ENCODE results near the gene RGS6.
A peak's percentile ranks its signal among the peaks of the same experiment; 100 is the strongest.

Gene RGS6

DNA sequence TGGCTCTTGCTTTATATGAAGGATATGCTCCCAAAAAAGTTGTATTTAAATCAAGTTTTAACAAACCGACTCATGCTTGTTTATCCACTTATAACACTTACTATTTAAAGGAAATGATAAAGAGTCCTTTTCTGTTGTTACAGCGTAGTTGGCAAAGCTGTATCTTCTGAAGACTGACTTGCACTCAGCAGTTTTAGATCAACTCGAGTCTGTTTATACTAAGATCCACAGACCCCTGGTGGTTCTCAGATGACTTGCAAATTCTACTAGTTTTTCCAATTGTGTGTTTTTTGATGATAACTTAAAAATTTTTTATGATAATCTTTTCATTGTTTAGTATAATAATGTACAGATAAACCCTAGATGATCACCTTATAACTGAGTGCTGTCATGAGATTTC is 475.8 kb downstream of the RGS6 start:
- Histone ChIP-seq H3K36me3 (ENCODE audit: insufficient read depth) (no peaks in the 10 kb centered on the region), H3K4me3 (IDR thresholded peaks at IDR 0.05; ENCODE audit: insufficient read depth, low read depth, low read length) (no peak overlapping the region), H4K20me1 (ENCODE audit: insufficient read depth) (no peaks in the 10 kb centered on the region), H3K27me3 (ENCODE audit: insufficient read depth, low read depth) (no peaks in the 10 kb centered on the region), H3K4me2 (no peak overlapping the region), H3K4me1 (ENCODE audit: low read depth, poor library complexity, severe bottlenecking) (peaks cover 5% of the 10 kb centered on the region), H2AFZ (ENCODE audit: low read depth) (no peak overlapping the region), H3K9ac (no peak overlapping the region), H3K27ac (no peak overlapping the region), H3K79me2 (ENCODE audit: insufficient read depth, low read depth) (no peaks in the 10 kb centered on the region)
- TF ChIP-seq, protein P1, sequence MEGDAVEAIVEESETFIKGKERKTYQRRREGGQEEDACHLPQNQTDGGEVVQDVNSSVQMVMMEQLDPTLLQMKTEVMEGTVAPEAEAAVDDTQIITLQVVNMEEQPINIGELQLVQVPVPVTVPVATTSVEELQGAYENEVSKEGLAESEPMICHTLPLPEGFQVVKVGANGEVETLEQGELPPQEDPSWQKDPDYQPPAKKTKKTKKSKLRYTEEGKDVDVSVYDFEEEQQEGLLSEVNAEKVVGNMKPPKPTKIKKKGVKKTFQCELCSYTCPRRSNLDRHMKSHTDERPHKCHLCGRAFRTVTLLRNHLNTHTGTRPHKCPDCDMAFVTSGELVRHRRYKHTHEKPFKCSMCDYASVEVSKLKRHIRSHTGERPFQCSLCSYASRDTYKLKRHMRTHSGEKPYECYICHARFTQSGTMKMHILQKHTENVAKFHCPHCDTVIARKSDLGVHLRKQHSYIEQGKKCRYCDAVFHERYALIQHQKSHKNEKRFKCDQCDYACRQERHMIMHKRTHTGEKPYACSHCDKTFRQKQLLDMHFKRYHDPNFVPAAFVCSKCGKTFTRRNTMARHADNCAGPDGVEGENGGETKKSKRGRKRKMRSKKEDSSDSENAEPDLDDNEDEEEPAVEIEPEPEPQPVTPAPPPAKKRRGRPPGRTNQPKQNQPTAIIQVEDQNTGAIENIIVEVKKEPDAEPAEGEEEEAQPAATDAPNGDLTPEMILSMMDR (conservative IDR thresholded peaks at IDR 0.05; ENCODE audit: low read depth, low read length): no peak

DNA sequence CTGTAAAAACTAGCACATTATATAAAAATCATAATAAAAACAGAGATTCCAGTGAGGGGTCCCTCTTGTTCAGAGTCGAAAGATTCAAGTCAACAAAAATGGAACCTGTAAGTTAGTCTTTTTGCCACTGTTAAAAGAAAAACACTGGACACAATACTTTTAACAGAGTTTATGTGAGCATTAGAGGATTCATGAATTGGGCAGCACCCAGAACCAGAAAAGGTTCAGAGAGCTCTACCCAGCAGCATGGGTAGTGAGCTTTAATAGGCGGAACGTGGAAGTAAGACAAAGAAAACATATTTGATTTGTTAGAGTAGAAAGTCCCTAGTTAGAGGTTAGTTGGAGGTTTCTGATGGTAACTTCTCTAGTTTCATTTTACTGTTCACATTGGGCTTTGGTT is 476.8 kb downstream of the RGS6 start:
- TF ChIP-seq, protein P1 (conservative IDR thresholded peaks at IDR 0.05; ENCODE audit: low read depth, low read length): no peak
- Histone ChIP-seq H3K79me2 (ENCODE audit: insufficient read depth, low read depth) (no peaks in the 10 kb centered on the region), H3K27me3 (ENCODE audit: insufficient read depth, low read depth) (no peaks in the 10 kb centered on the region), H3K9ac (no peak overlapping the region), H3K36me3 (ENCODE audit: insufficient read depth) (no peaks in the 10 kb centered on the region), H3K27ac (no peak overlapping the region), H3K4me3 (IDR thresholded peaks at IDR 0.05; ENCODE audit: insufficient read depth, low read depth, low read length) (no peak overlapping the region), H3K4me1 (ENCODE audit: low read depth, poor library complexity, severe bottlenecking) (peaks cover 5% of the 10 kb centered on the region), H2AFZ (ENCODE audit: low read depth) (no peak overlapping the region), H4K20me1 (ENCODE audit: insufficient read depth) (no peaks in the 10 kb centered on the region), H3K4me2 (no peak overlapping the region; the same call in 1 of the 2 replicates)

DNA sequence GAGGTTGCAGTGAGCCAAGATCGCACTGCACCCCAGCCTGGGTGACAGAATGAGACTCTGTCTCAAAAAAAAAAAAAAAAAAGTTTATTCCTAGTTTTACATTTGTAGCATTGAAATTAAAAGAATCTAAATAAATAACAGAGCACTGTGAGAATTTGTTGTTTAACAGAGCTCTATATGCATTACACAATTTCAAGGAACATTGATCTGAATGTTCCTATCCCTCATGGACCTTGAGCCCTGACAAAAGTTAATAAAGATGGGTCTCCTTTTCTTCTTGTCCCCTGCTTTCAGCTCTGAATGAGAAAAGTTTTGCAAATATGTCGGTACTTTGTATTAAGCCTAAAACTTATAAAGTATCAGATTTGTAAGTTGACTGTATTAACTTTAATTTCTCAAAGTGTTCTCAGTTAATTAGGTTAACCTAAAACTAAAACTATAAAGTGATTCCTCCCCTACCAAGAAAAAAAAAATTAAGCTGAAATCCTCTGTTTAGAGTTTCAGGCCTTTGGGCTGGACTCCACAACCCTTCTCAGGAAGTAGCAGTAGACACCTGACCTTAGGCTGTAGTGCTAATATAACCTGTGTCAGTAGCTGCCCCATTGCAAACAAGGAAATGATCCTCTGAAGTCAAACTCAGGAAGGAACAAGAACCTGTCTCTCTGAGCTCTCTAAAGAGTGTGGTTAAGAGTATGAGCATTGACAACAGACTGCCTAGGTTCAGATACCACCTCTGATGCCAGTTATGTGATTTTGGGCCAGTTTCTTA is 484.0 kb downstream of the RGS6 start:
- TF ChIP-seq, protein P1 (conservative IDR thresholded peaks at IDR 0.05; ENCODE audit: low read depth, low read length): no peak
- no peak overlapping the region; the same call in 1 of the 2 replicates for H3K27ac ChIP-seq
- H3K27me3 ChIP-seq (ENCODE audit: insufficient read depth, low read depth): no peaks in the 10 kb centered on the region
- no peaks in the 10 kb centered on the region for H3K36me3 ChIP-seq (ENCODE audit: insufficient read depth)
- H2AFZ ChIP-seq (ENCODE audit: low read depth): peak overlapping the region; percentile 14; the same call in 1 of the 2 replicates
- no peak overlapping the region for H3K9ac ChIP-seq
- no peaks in the 10 kb centered on the region for H3K79me2 ChIP-seq (ENCODE audit: insufficient read depth, low read depth)
- H3K4me3 ChIP-seq (IDR thresholded peaks at IDR 0.05; ENCODE audit: insufficient read depth, low read depth, low read length): no peak overlapping the region
- H3K4me1 ChIP-seq (ENCODE audit: low read depth, poor library complexity, severe bottlenecking): peaks cover 14% of the 10 kb centered on the region
- no peak overlapping the region for H3K4me2 ChIP-seq
- no peaks in the 10 kb centered on the region for H4K20me1 ChIP-seq (ENCODE audit: insufficient read depth)

DNA sequence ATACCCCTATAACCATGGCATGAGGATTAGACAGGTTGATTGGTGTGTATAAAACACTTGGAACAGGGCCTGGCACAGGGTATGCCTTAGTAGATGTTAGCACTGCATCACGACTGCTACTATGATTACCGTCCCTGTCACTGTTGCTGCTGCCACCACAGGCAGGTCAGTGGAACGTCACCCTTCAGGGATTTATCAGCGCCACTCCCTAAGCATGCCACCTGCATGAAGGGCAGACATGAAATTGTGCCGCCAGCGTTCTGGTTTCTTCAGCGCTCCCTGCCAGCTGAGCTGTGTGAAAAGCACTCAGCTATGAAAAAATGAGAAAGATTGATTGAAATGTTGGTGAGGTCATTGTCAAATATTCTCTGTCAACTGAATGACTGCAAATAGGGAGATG is 484.7 kb downstream of the RGS6 start:
- peak overlapping the region; percentile 14; the same call in 1 of the 2 replicates for H2AFZ ChIP-seq (ENCODE audit: low read depth)
- peak overlapping the region; percentile 21; the same call in 1 of the 2 replicates for H3K4me2 ChIP-seq
- no peaks in the 10 kb centered on the region for H4K20me1 ChIP-seq (ENCODE audit: insufficient read depth)
- H3K79me2 ChIP-seq (ENCODE audit: insufficient read depth, low read depth): no peaks in the 10 kb centered on the region
- H3K27ac ChIP-seq: no peak overlapping the region; the same call in 1 of the 2 replicates
- H3K36me3 ChIP-seq (ENCODE audit: insufficient read depth): no peaks in the 10 kb centered on the region
- H3K4me3 ChIP-seq (IDR thresholded peaks at IDR 0.05; ENCODE audit: insufficient read depth, low read depth, low read length): no peak overlapping the region
- H3K4me1 ChIP-seq (ENCODE audit: low read depth, poor library complexity, severe bottlenecking): peaks cover 15% of the 10 kb centered on the region
- TF ChIP-seq, protein P1 (conservative IDR thresholded peaks at IDR 0.05; ENCODE audit: low read depth, low read length): peak; percentile 32; the same call in 1 of the 2 replicates
- H3K9ac ChIP-seq: no peak overlapping the region
- no peaks in the 10 kb centered on the region for H3K27me3 ChIP-seq (ENCODE audit: insufficient read depth, low read depth)
